Suprapubic skin (tissue), 4 donors: ENCODE results near the gene KLF4. TPM values are rescaled to one million over a fixed set of nuclear protein-coding genes. Genes with fewer than 3 reads are reported as not detected.

Experiments
- DNase-seq, 2 donors: peaks; one replicate each; pipeline ENCODE4 v3.0.0-alpha.2; 2019; ENCODE audit warnings: low spot score in 2 of 2
- H3K27ac ChIP-seq: fragments of 200-600 bp; sonication (generic); one replicate; pipeline ENCODE4 v1.5.1; 2019
- H3K27me3 ChIP-seq: fragments of 200-600 bp; sonication (generic); one replicate; pipeline ENCODE4 v1.5.1; 2019
- H3K36me3 ChIP-seq: fragments of 200-600 bp; sonication (generic); one replicate; pipeline ENCODE4 v1.5.1; 2019
- H3K4me1 ChIP-seq: fragments of 200-600 bp; sonication (generic); one replicate; pipeline ENCODE4 v1.5.1; 2019
- H3K4me3 ChIP-seq: fragments of 200-600 bp; sonication (generic); one replicate; pipeline ENCODE4 v1.5.1; 2019; ENCODE audit warnings: mild to moderate bottlenecking
- H3K9me3 ChIP-seq: fragments of 200-600 bp; sonication (generic); one replicate; pipeline ENCODE4 v1.5.1; 2019
- EP300 ChIP-seq: sonication (generic); formaldehyde crosslinking; IDR thresholded peaks from one replicate; pipeline ENCODE4 v1.6.1; 2017; ENCODE audit warnings: antibody characterized with exemption
- POLR2A ChIP-seq, 2 donors: fragments of 450-650 bp; IDR thresholded peaks; one replicate each; pipeline ENCODE4 v1.6.1; 2017; ENCODE audit warnings: antibody characterized with exemption in 2 of 2, mild to moderate bottlenecking in 2 of 2, moderate library complexity in 2 of 2
- POLR2AphosphoS5 ChIP-seq, 3 donors: sonication (generic); formaldehyde crosslinking; IDR thresholded peaks; one replicate each; pipeline ENCODE4 v1.6.1; 2017; ENCODE audit warnings: antibody characterized with exemption in 3 of 3
- WGBS: methylation state at CpG from one replicate; pipeline ENCODE4 v1.1.5; 2018; 5-methylcytosine and 5-hydroxymethylcytosine counted together
- total RNA-seq, 4 donors: library from RNA; depleted of rRNA; stranded (reverse); fragments of >200 nt; gene quantifications; one replicate each; pipeline ENCODE4 v1.1.0, GENCODE V29; 2016
- TF ChIP-seq, protein P1 (sequence below), 2 donors: fragments of 200-600 bp in 1 of 2; fragments of 450-650 bp in 1 of 2; sonication (generic) in 1 of 2; IDR thresholded peaks; one replicate each; pipeline ENCODE4 v1.5.1; 2016 to 2019; ENCODE audit warnings: antibody characterized with exemption in 2 of 2, mild to moderate bottlenecking in 1 of 2, moderate library complexity in 1 of 2

The KLF4 gene
- total RNA-seq, 4 donors from 2014 or later, result 613 to 1,231 (median 708) TPM

GRCh38 chr9:107481035-107481434, 8.5 kb downstream of the KLF4 start:
- no peak for DNase-seq
- Histone ChIP-seq H3K36me3 (peaks cover 8% of the 10 kb centered on the region), H3K9me3 (no peaks in the 10 kb centered on the region), H3K27ac (peak overlapping the region; percentile 69), H3K27me3 (no peaks in the 10 kb centered on the region), H3K4me1 (peaks cover 19% of the 10 kb centered on the region), H3K4me3 (peak overlapping the region; percentile 13)
- TF ChIP-seq, protein P1, sequence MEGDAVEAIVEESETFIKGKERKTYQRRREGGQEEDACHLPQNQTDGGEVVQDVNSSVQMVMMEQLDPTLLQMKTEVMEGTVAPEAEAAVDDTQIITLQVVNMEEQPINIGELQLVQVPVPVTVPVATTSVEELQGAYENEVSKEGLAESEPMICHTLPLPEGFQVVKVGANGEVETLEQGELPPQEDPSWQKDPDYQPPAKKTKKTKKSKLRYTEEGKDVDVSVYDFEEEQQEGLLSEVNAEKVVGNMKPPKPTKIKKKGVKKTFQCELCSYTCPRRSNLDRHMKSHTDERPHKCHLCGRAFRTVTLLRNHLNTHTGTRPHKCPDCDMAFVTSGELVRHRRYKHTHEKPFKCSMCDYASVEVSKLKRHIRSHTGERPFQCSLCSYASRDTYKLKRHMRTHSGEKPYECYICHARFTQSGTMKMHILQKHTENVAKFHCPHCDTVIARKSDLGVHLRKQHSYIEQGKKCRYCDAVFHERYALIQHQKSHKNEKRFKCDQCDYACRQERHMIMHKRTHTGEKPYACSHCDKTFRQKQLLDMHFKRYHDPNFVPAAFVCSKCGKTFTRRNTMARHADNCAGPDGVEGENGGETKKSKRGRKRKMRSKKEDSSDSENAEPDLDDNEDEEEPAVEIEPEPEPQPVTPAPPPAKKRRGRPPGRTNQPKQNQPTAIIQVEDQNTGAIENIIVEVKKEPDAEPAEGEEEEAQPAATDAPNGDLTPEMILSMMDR (IDR thresholded peaks at IDR 0.05), result no peak
- no peak for TF ChIP-seq POLR2AphosphoS5 (IDR thresholded peaks at IDR 0.05)
- no peak for TF ChIP-seq POLR2A (IDR thresholded peaks at IDR 0.05)
- TF ChIP-seq EP300, result no peak
- WGBS, result 18% methylated on average over 4 of the region's 4 CpGs

DNA sequence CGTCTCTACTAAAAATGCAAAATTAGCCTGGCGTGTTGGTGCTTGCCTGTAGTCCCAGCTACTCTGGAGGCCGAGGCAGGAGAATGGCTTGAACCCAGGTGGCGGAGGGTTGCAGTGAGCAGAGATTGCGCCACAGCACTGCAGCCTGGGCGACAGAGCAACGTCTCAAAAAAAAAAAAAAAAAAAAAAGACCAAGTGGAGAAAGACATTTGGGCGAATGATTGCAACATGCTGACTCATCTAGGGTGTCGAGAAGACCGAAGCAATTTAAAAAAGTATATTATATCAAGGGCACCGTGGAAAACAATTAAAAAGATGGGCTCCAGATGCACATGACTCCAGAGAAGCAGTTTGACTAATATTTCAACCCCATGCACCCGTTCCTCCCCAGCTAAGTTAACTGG, 9.2 kb downstream of the KLF4 start:
- TF ChIP-seq POLR2AphosphoS5 (IDR thresholded peaks at IDR 0.05) (peak in 1 of 3 donors; percentile 38), POLR2A (IDR thresholded peaks at IDR 0.05) (no peak)
- peak overlapping the region; percentile 69 for H3K27ac ChIP-seq
- WGBS, result 18% methylated on average over 12 of the region's 12 CpGs
- H3K27me3 ChIP-seq, result no peaks in the 10 kb centered on the region
- H3K4me3 ChIP-seq, result peak overlapping the region; percentile 13
- DNase-seq, result peak; percentile 82 to 85
- no peaks in the 10 kb centered on the region for H3K9me3 ChIP-seq
- peaks cover 16% of the 10 kb centered on the region for H3K4me1 ChIP-seq
- peaks cover 3% of the 10 kb centered on the region for H3K36me3 ChIP-seq

DNA sequence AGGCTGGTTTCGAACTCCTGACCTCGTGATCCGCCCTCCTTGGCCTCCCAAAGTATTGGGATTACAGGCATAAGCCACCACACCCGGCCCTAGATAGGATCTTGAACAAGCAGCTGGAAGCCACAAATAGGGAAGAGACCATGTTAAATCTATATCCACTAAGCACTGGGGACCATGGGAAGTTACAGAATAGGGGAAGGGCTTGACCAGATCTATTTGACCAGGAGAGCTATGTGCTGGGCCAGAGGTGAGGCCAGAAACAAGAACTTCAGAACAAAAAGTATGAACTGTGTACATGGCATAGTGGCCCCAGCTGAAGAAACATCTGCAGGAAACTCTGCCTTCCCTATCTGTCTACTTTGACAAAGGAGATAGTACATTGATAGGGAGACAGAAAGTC, 10.8 kb downstream of the KLF4 start:
- Histone ChIP-seq H3K36me3 (no peaks in the 10 kb centered on the region), H3K27me3 (no peaks in the 10 kb centered on the region), H3K4me3 (no peak overlapping the region), H3K9me3 (no peaks in the 10 kb centered on the region), H3K4me1 (peaks cover 6% of the 10 kb centered on the region), H3K27ac (no peak overlapping the region)
- TF ChIP-seq EP300, result no peak
- TF ChIP-seq POLR2A (IDR thresholded peaks at IDR 0.05), result no peak
- no peak for TF ChIP-seq POLR2AphosphoS5 (IDR thresholded peaks at IDR 0.05)
- TF ChIP-seq, protein P1 (IDR thresholded peaks at IDR 0.05), result no peak
- DNase-seq, result no peak
- WGBS, result 80% methylated on average over 4 of the region's 4 CpGs

- Histone ChIP-seq H3K9me3 (no peaks in the 10 kb centered on the region), H3K4me3 (no peak overlapping the region), H3K27me3 (no peaks in the 10 kb centered on the region), H3K4me1 (no peaks in the 10 kb centered on the region), H3K36me3 (no peaks in the 10 kb centered on the region), H3K27ac (no peak overlapping the region)
- DNase-seq, result no peak
- 91% methylated on average over 6 of the region's 6 CpGs for WGBS
- no peak for TF ChIP-seq POLR2A (IDR thresholded peaks at IDR 0.05)
- TF ChIP-seq EP300, result no peak
- TF ChIP-seq POLR2AphosphoS5 (IDR thresholded peaks at IDR 0.05), result no peak
- TF ChIP-seq, protein P1 (IDR thresholded peaks at IDR 0.05), result no peak
Observed at GRCh38 chr9:107474124-107474523, 15.4 kb downstream of the KLF4 start.

GRCh38 chr9:107472581-107473340, 16.8 kb downstream of the KLF4 start:
- Histone ChIP-seq H3K27ac (no peak overlapping the region), H3K4me3 (no peak overlapping the region), H3K9me3 (no peaks in the 10 kb centered on the region), H3K27me3 (no peaks in the 10 kb centered on the region), H3K4me1 (no peaks in the 10 kb centered on the region), H3K36me3 (no peaks in the 10 kb centered on the region)
- 75% methylated on average over 9 of the region's 9 CpGs for WGBS
- TF ChIP-seq, protein P1 (IDR thresholded peaks at IDR 0.05), result no peak
- TF ChIP-seq POLR2A (IDR thresholded peaks at IDR 0.05), result no peak
- no peak for DNase-seq
